Stomach (tissue), 9 donors: ENCODE measurements around the gene ELOVL5. TPM values are rescaled to one million over a fixed set of nuclear protein-coding genes. Genes with fewer than 3 reads are reported as not detected.

Source experiments
- DNase-seq, 2 donors: peaks; one replicate each; pipeline versions ENCODE4 v3.0.0 to v3.0.0-alpha.2; 2013 to 2019
- H3K27ac ChIP-seq, 5 donors: fragments of 200-600 bp in 4 of 5; sonication (generic) in 4 of 5; one replicate each; pipeline ENCODE4 v1.5.1; 2013 to 2019; ENCODE audit warnings: mild to moderate bottlenecking in 1 of 5, moderate library complexity in 1 of 5
- H3K27me3 ChIP-seq, 3 donors: fragments of 200-600 bp; sonication (generic); one replicate each; pipeline ENCODE4 v1.5.1; 2017 to 2019; ENCODE audit warnings: mixed run types in 1 of 3
- H3K36me3 ChIP-seq, 4 donors: fragments of 200-600 bp; sonication (generic); 1 replicate in 3 of 4; 2 replicates in 1 of 4; pipeline ENCODE4 v1.5.1; 2016 to 2019
- H3K4me1 ChIP-seq, 4 donors: fragments of 200-600 bp; sonication (generic); one replicate each; pipeline ENCODE4 v1.5.1; 2016 to 2019
- H3K4me3 ChIP-seq, 4 donors: fragments of 200-600 bp; sonication (generic) in 3 of 4; one replicate each; pipeline ENCODE4 v1.5.1; 2016 to 2019; ENCODE audit warnings: mild to moderate bottlenecking in 1 of 4
- H3K9me3 ChIP-seq, 4 donors: fragments of 200-600 bp; sonication (generic); one replicate each; pipeline ENCODE4 v1.5.1; 2016 to 2019
- EP300 ChIP-seq: sonication (generic); formaldehyde crosslinking; IDR thresholded peaks from one replicate; pipeline ENCODE4 v1.6.1; 2017; ENCODE audit warnings: antibody characterized with exemption
- POLR2A ChIP-seq, 4 donors: fragments of 450-650 bp; IDR thresholded peaks; one replicate each; pipeline ENCODE4 v1.6.1; 2016; ENCODE audit warnings: antibody characterized with exemption in 4 of 4, control low read depth in 2 of 4, mild to moderate bottlenecking in 1 of 4, moderate library complexity in 1 of 4
- POLR2AphosphoS5 ChIP-seq, 3 donors: sonication (generic); formaldehyde crosslinking; IDR thresholded peaks; one replicate each; pipeline ENCODE4 v1.6.1; 2016; ENCODE audit warnings: antibody characterized with exemption in 3 of 3
- WGBS, 5 donors: extraction: QIAGEN DNeasy Blood & Tissue Kit in 3 of 5; methylation state at CpG; one replicate each; pipeline versions ENCODE4 v1.1.5 to v1.1.7; 2013 to 2018; 5-methylcytosine and 5-hydroxymethylcytosine counted together
- intact Hi-C: fragments of 100-400 bp; cut with DNase I; formaldehyde crosslinking; loops from one replicate; pipeline ENCODE4 v1.15.1; 2023; ENCODE audit warnings: low total_unique reads
- polyA plus RNA-seq, 3 donors: library from polyadenylated mRNA; stranded (reverse); fragments of 200-250 nt; gene quantifications; one replicate each; pipeline ENCODE4 v1.2.3, GENCODE V29; 2013
- total RNA-seq, 5 donors: library from RNA; depleted of rRNA; stranded (reverse); fragments of >200 nt; gene quantifications; one replicate each; pipeline versions ENCODE4 v1.1.0 to v1.2.3, GENCODE V29; 2014 to 2016
- TF ChIP-seq, protein P1 (sequence below), 7 experiments: fragments of 450-650 bp in 4 of 7; fragments of 200-600 bp in 3 of 7; sonication (generic) in 3 of 7; IDR thresholded peaks; one replicate each; pipeline ENCODE4 v1.5.1; 2016 to 2019; ENCODE audit warnings: antibody characterized with exemption in 7 of 7, control low read depth in 2 of 7, mild to moderate bottlenecking in 1 of 7
- donor health status: healthy with polysubstance abuse.
- donor health status: Bipolar disorder and iron deficiency.
- donor health status: healthy.

ELOVL5 gene
- total and polyA plus RNA-seq, 8 donors = 2.6 to 57.8 (median 12.8) TPM

DNA sequence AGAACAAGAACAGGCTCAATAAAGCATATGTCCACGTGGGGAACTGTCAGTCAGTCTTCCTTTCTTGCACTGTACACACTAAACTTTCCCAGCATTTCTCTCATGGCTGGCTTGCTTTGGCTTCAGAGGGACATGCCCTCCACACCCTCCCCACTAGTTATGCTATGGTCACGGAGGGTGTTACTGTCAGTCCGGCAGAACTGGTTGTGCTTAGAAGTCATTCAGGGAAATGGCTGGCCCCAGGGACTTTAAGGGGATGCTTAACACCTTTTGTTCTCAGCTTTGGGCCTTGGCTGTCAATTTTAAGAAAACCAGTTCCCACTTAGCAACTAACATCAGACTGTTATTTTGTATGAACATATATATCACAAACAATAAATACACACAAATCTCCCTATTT is 55.1 kb downstream of the ELOVL5 start:
- H3K27me3 ChIP-seq = no peaks in the 10 kb centered on the region
- H3K9me3 ChIP-seq = no peaks in the 10 kb centered on the region
- peaks cover 0 to 9% (median under 1%) of the 10 kb centered on the region in 4 donors for H3K4me1 ChIP-seq
- no peak for TF ChIP-seq EP300
- TF ChIP-seq, protein P1, sequence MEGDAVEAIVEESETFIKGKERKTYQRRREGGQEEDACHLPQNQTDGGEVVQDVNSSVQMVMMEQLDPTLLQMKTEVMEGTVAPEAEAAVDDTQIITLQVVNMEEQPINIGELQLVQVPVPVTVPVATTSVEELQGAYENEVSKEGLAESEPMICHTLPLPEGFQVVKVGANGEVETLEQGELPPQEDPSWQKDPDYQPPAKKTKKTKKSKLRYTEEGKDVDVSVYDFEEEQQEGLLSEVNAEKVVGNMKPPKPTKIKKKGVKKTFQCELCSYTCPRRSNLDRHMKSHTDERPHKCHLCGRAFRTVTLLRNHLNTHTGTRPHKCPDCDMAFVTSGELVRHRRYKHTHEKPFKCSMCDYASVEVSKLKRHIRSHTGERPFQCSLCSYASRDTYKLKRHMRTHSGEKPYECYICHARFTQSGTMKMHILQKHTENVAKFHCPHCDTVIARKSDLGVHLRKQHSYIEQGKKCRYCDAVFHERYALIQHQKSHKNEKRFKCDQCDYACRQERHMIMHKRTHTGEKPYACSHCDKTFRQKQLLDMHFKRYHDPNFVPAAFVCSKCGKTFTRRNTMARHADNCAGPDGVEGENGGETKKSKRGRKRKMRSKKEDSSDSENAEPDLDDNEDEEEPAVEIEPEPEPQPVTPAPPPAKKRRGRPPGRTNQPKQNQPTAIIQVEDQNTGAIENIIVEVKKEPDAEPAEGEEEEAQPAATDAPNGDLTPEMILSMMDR (IDR thresholded peaks at IDR 0.05) = no peak
- TF ChIP-seq POLR2AphosphoS5 (IDR thresholded peaks at IDR 0.05) = no peak
- TF ChIP-seq POLR2A (IDR thresholded peaks at IDR 0.05) = no peak
- no peak overlapping the region for H3K27ac ChIP-seq
- H3K36me3 ChIP-seq = peaks cover 0 to 19% (median 0%) of the 10 kb centered on the region in 4 donors
- WGBS, 5 donors = 65 to 95% (median 81%) methylated on average over 3 of the region's 3 CpGs
- no peak overlapping the region for H3K4me3 ChIP-seq
- intact Hi-C loops = no loop called here
- DNase-seq = no peak

GRCh38 chr6:53290537-53291510 is 57.9 kb downstream of the ELOVL5 start:
- Histone ChIP-seq H3K4me3 (no peak overlapping the region), H3K36me3 (peaks cover 0 to 19% (median 0%) of the 10 kb centered on the region in 4 donors), H3K27me3 (no peaks in the 10 kb centered on the region), H3K27ac (no peak overlapping the region), H3K9me3 (no peaks in the 10 kb centered on the region), H3K4me1 (peaks cover 0 to 4% (median 0%) of the 10 kb centered on the region in 4 donors)
- WGBS, 5 donors = 58 to 70% (median 65%) methylated on average over 2 of the region's 2 CpGs
- intact Hi-C loops = no loop called here
- TF ChIP-seq, protein P1 (IDR thresholded peaks at IDR 0.05) = no peak
- TF ChIP-seq EP300 = no peak
- TF ChIP-seq POLR2AphosphoS5 (IDR thresholded peaks at IDR 0.05) = no peak
- no peak for TF ChIP-seq POLR2A (IDR thresholded peaks at IDR 0.05)
- DNase-seq = no peak

GRCh38 chr6:53287336-53288225 is 61.2 kb downstream of the ELOVL5 start:
- intact Hi-C loops = loop anchor here (10.0 kb wide), 1 partner anchor 113 kb away; no protein-coding TSS in a partner anchor
- no peak overlapping the region for H3K27ac ChIP-seq
- peaks cover 0 to 10% (median 0%) of the 10 kb centered on the region in 4 donors for H3K36me3 ChIP-seq
- H3K4me3 ChIP-seq = no peak overlapping the region
- WGBS, 5 donors = 57 to 69% (median 60%) methylated on average over 9 of the region's 9 CpGs
- TF ChIP-seq POLR2A (IDR thresholded peaks at IDR 0.05) (no peak), EP300 (no peak), POLR2AphosphoS5 (IDR thresholded peaks at IDR 0.05) (no peak)
- TF ChIP-seq, protein P1 (IDR thresholded peaks at IDR 0.05) = no peak
- peaks cover 0 to 7% (median 3%) of the 10 kb centered on the region in 4 donors for H3K4me1 ChIP-seq
- H3K27me3 ChIP-seq = no peaks in the 10 kb centered on the region
- H3K9me3 ChIP-seq = no peaks in the 10 kb centered on the region
- DNase-seq = no peak

DNA sequence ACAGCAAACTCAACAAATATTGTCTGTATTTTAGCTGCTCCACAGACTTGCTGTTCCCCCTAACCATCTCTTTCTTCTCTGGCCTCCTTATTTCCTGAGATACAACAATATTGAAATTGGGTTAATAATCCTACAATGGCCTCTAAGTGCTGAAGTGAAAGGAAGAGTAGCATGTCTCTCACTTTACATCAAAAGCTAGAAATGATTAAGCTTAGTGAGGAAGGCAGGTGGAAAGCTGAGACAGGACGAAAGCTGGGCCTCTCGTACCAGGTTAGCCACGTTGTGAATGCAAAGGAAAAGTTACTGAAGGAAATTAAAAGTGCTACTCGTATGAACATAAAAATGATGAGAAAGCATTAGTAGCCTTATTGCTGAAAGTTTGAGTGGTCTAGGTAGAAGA is 63.8 kb downstream of the ELOVL5 start:
- H3K36me3 ChIP-seq = peaks cover 0 to 5% (median 0%) of the 10 kb centered on the region in 4 donors
- 78 to 85% (median 82%) methylated on average over 4 of the region's 4 CpGs for WGBS, 5 donors
- intact Hi-C loops = loop anchor here (10.0 kb wide), 1 partner anchor 110 kb away; no protein-coding TSS in a partner anchor
- no peaks in the 10 kb centered on the region for H3K27me3 ChIP-seq
- TF ChIP-seq POLR2AphosphoS5 (IDR thresholded peaks at IDR 0.05) = no peak
- no peak for TF ChIP-seq POLR2A (IDR thresholded peaks at IDR 0.05)
- TF ChIP-seq, protein P1 (IDR thresholded peaks at IDR 0.05) = no peak
- no peak for TF ChIP-seq EP300
- no peak overlapping the region for H3K4me3 ChIP-seq
- H3K9me3 ChIP-seq = no peaks in the 10 kb centered on the region
- no peak for DNase-seq
- H3K27ac ChIP-seq = no peak overlapping the region
- peaks cover 0 to 20% (median 13%) of the 10 kb centered on the region in 4 donors for H3K4me1 ChIP-seq
